GM21576 (cell line): ENCODE data around the gene TMEM59.
"Not testable (repeated sequence)": the region's sequence is repeated elsewhere in the genome, so short reads cannot be mapped to it uniquely, and the experiment has no call there.

Experiments
- ATAC-seq: cut with Tn5 transposase; IDR thresholded peaks from one replicate; pipeline ENCODE4 v1.9.1; 2021; ENCODE audit warnings: mild to moderate bottlenecking, moderate library complexity; ENCODE audit not compliant: unreplicated experiment

Gene TMEM59, protein sequence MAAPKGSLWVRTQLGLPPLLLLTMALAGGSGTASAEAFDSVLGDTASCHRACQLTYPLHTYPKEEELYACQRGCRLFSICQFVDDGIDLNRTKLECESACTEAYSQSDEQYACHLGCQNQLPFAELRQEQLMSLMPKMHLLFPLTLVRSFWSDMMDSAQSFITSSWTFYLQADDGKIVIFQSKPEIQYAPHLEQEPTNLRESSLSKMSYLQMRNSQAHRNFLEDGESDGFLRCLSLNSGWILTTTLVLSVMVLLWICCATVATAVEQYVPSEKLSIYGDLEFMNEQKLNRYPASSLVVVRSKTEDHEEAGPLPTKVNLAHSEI

DNA sequence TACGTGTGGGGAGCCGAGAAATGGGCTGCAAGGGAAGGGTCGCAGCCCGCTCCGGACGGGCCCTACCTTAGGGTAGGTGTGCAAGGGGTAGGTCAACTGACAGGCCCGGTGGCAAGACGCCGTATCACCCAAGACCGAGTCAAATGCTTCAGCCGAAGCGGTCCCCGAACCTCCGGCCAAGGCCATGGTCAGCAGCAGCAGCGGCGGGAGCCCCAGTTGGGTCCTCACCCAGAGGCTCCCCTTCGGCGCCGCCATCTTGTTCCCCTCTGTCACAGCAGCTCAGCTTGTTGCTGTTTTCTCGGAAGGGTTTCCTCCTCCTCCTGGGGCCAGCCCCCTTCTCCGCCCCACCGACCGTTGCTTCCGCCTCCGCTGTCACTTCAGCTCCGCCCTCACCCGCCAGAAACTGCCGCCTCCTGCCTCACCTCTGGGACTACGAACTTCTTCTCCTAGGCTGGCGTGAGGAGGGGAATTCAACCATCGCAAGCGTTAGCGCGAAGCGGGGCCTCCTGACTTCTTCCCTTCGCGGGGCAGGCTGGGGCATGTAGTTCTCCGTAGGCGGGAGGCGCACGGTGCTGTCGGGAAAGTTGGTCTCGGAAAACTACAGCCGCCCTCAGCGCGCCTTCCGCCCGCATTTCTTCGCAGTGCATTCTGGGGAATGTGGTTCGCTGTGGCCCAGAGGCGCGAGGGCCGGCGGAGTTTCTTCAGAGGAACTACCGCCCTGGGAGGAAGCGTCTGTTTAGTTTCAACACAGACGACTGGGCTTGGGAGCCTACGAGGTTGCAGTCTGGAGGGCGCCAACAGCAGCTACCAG lies at the start of gene TMEM59, which contains the start of gene TCEANC2:
TSS of gene TMEM59 (minus strand) at position 271 of the 811 bp plus-strand sequence. CDS start at position 255, 16 bp downstream.
TSS of gene TCEANC2 (plus strand) at position 675 of the 811 bp plus-strand sequence. CDS start 815 bp downstream, outside the sequence.
- ATAC-seq = peak; percentile 91

DNA sequence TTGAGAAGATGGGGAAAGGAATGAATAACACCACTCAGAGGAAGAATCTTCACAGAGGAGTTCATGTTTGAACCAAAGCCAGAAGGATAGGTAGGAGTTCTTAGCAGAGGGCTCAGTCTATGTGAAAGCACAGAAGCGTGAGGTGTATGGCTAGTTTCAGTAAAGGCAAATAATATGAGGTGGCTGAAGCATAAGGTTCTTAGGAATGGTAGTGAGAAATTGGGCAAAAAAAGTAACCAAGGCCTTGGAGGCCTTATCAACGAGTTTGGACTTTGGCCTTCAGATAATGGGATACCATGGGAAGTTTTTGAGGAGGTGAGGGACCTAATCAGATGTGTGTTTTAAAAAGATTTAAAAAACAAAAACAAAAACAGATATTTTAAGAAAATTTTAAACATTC lies 47.5 kb upstream of the TMEM59 start:
- no peak for ATAC-seq

DNA sequence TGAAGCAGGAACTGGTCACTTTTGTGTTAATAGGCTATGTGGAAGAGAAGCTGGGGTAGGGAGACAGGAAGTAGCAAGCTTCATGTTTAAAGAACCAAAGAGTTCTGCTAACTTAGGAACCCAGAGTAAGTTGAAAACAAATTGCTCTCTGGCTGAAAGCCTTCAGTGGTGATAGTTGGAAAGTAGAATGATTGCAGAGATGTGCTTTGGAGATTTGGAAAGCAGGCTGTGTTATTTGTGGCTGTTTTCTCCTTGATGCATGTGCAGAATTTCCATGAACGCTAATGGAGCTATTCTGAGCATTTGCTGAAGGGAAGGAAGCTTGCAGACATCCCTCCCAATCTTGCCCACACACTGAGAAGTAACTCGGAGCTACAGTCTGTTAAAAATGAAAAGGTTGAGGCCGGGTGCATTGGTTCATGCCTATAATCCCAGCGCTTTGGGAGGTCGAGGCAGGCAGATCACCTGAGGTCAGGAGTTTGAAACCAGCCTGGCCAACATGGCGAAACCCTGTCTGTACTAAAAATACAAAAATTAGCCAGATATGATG lies 46.1 kb upstream of the TMEM59 start:
- ATAC-seq = no peak

DNA sequence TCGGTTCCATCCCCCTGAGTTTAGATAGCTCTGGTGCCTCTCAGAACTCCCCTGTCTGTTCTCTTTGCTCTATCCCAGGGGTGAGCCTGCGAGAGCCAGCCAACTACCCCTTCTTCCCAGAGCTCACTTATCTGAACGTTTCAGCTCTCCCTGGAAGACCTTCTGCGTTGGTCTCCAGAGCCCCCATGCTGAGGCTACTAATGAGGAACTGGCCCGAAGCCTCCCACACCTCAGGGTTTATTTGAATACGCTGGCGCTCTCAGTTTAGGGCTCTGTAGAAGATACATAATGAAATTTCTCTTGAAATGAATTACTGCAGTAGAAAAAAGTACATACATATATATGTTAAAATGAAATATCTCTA lies 43.9 kb upstream of the TMEM59 start:
- ATAC-seq = no peak

DNA sequence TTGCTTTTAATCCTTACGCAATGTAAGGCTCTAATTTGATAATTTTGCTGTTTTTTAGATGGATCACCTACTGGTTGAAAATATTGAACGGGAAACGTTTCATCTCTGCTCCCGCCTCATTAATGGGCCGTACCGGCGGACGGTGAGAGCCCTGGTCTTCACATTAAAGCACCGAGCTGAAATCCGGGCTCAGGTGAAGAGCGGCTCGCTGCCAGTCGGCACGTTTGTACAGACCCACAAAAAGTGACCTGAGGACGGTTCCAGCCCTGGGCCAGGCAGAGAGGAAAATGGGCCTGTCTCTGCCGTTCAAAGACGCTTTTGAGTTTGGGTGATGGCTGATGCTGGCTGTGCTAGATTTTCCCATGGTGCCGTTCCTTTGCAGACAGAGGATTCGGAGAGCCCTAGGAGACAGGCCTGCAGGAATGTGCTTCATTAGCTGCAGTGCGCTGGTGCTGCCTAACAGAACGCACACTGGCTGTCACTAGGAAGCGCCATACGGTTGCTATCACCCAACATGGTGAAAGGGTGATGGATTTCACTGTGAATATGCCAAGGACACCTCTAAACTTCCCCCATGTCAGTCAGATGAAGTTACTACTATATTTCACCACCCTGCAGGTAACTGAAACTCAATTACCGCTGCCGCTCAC lies 43.3 kb upstream of the TMEM59 start:
- no peak for ATAC-seq

DNA sequence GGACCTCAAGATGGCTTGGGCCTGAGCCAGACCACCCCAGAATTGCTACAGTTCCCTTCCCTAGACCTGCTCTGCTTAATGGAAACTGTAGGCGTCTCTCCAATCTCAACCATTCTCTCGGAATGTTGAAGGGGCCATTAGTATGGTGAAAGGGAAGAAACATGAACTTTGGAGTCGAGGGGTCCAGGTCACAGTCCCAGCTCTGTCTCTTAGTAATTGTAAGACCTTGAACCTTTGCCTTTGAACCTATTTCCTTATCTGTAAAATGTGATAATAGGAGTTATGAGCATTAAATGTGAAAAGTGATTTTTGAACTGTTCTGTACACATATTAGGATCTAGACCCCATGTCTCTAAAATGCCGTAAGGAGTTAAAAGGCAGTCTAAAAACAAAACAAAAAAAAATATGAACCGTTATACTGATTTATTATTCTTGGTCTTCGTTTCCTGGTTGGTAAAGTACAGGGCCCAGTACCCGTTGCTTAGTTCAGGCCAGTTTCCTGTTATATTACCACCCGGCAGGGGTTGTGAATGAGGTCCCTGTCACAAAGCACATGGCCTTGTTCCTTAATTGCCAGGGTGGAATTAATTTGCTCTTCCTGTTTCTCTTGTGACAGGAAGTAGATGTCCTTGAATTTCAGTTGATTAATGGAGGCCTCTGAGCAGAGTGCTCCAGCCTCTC lies 42.7 kb upstream of the TMEM59 start:
- ATAC-seq = no peak

DNA sequence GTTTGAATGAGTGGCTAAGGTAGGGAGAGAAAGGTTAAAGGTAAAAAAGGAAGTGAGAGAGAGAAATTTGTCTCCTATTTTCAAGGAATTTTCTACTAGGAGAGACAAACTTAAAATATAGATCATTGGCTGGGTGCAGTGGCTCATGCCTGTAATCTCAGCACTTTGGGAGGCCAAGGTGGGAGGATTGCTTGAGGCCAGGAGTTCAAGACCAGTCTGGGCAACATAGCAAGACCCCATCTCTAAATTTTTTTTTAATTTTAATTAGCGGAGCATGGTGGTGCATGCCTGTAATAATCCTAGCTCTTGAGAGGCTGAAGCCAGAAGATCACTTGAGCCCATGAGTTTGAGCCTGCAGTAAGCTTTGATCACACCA lies 41.7 kb upstream of the TMEM59 start:
- ATAC-seq = not testable (repeated sequence)

DNA sequence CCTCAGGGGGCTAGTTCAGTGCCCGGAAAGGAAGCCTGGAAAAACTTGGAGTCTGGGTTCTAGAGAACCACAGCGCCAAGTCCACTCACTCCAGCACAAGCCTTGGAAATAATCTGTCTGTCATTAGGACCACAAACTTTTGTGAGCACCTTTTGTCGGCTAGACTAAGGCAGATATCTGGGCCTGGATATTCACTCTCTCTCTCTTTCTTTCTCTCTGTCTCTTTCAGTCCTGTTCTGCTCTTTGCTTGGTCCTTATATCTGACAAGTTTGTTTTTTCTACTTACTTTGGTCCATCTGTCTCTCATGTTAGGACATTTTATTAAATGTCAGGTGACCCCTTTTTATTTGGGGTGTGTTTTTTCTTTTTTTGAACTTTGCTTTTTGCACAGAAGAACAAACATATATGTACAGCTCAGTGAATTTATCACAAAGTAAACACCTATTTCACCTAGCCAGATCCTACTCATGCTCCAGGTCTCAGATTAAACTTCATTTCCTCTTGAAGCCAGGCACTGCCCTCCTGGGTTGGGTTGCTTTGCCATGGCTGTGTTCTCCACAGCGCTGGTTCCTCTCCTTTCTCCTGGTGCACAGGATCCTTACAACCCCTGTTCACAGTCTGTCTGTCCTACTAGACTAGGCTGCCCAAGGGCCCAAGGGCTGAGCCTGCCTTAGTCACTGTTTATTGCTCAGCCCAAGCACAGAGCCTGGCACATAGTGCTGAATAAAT lies 41.2 kb upstream of the TMEM59 start:
- ATAC-seq = no peak

DNA sequence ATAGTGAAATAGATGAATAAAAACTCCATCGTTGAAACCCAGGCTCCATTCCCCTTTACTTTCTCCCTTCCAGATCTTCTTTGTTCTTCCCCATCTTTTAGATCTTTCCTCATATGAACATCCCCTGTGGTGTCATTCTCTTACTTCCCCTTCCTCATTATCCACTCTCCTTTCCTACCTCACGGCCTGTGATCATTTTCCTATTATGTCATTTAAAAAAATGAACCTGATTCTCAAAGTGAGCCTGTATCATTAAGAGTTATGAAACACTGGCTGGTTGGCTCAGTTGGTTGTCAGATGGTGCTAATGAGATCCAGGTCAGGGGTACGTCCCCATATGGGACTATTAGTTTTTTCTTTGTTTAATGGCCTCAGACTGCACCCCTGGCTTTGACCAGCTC lies 38.7 kb upstream of the TMEM59 start:
- ATAC-seq = no peak

DNA sequence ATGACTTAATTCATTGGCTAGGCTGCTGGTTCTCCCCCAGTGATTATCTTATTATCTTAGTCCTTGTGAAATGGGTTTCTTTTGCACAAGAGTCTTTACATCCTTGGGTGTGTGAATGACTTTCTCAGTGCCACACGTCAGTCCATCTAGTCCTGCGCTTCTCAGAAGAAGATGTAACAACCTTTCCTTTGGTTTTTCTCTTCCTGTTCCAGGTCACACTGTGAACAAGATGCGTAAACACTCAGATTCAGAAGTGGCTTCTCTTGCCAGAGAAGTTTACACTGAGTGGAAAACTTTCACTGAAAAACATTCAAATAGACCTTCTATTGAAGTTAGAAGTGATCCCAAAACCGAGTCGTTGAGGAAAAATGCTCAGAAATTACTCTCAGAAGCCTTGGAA lies 35.4 kb upstream of the TMEM59 start:
- ATAC-seq = no peak

DNA sequence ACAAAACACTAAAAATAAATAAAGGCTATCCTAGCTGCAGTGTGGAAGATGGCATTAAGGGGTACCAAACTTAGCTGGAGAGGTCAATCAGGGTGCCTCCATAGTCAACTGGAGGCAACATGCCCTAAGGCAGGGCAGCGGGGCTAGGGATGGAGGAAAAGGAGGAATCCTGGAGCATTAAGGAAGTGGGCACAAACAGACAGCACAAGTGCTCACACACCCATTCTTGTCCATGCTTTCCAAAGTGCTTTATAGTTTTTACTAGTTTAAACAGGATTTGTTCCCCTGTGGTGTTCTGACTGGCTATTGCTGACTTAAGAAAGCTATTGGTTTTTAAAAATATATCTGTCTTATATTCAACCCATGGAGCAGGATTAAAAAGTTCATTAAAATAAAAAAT lies 33.8 kb upstream of the TMEM59 start:
- ATAC-seq = no peak

DNA sequence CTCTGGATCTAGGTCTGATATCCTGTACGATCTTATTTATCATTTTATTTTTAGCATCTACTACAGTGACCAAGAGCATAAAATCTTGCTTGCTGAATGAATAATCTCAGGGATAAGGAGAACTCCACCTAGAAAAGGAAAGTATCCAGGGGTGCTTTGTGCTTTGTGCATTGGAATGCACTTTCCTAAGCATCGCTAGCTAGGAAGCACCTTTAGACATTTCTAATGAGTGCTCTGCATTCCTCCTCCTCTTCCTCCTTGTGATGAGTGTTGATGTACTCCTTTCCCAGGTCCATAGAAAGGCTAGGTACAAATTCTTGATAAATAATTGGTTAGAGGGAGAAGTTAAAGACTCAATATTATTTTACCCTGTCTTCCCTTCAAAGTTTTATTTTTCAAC lies 31.8 kb upstream of the TMEM59 start:
- no peak for ATAC-seq

DNA sequence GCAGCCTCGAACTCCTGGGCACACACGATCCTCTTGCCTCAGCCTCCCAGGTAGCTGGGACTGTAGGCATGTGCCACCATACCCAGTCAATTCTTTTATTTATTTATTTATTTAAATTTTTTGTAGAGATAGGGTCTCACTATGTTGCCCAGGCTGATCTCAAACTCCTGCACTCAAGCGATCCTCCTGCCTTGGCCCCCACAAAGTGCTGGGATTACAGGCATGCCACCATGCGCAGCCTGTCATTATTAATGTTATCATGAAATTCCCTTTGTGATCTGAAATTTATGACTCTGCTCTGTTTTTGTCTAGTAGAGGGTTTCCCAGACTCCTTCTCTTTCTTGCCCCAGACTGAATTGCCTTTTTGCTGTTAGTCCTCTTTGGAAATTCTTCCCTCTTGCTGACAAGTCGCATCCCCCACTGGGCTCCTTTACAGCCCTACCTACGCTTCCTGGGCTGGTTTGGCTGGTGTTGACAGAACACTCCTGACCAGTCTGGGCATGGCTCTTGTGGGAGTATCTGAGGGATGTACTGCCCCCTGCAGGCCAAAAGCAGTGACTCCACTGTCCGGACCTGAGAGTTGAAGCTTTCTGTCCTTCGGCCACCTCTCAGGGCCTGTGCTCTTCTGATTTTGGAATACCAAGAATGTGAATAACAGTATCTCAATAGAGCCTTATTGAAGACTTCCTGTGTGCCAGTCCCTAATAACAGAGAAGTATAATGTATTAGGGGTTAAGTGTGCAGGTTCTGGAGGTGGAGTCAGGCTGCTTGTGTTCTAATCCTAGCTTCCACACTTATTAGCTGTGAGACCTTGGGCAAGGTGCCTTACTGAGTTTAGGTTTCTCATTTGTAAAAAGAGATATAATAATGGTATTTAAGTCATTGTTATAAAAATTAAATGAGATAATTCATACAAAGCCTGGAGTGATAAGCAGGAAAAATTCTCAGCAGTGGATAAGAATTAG lies 28.6 kb upstream of the TMEM59 start:
- ATAC-seq = peak; percentile 80

DNA sequence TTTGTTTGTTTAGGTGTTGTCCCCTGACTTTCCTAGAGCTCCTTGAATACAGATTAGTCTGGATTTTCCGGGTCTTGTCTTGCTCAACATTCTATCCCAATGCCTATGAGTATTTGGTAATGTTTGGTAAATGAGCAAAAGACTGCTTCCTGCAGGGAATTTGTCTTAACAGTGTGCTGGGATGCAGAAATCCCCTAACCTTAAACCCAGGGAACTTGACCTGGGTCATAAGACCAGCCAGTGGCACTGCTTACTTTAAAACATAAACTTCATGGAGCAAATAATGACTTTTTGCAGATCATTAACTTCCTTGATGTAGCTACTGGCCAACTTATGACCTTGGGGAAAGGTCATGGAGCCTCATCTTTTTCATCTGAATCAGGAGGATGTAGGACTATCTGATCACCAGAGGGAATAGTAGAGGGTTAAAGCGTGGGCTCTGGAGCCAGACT lies 27.6 kb upstream of the TMEM59 start:
- no peak for ATAC-seq

DNA sequence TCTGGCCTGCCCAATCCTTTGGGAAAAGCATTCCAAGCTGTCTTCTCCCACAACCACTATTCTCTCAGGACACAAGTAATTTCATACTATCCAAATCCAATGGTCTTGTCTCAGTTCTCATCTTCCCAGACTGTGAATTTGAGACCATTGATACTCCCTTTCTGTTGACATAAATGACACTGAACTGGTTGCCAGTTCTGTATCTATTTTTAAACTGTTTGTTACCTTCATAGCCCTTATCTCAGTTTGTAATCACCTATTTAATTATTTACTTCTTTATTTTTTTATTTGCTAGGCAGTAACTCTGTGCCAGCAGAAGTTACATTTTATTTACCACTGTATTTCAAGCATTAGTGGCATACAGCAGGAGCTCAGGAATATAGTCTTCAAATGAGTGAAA lies 24.4 kb upstream of the TMEM59 start:
- ATAC-seq = no peak

DNA sequence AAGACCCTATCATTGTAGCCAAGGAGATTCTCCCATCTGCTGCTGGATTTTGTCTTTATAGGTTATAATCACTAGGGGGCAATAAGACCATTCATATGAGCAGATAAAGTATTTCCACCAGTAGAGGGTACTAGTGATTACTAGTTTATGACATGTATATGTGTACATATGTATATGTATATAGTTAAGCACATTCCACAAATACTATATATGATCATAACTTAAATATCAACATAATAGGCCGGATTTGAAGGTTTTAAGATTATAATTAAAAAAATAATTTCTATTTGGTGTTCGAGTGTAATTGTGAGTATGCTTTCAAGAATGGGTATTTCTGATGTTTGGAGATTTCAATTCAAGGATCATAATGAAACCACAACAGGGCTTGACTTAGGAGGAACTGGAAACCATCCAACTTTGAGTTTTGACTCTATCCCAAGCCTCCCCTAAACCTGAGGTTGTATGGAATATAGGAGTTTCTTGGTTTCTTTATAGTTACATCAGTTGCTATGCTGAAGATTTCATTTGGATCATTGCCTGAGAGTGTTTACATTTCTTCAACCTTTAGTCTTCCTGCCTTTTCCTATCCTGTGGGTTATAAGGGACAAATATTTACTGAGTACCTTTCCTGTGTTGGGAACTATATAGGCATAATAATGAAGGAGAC lies 17.3 kb upstream of the TMEM59 start:
- ATAC-seq = peak; percentile 72

DNA sequence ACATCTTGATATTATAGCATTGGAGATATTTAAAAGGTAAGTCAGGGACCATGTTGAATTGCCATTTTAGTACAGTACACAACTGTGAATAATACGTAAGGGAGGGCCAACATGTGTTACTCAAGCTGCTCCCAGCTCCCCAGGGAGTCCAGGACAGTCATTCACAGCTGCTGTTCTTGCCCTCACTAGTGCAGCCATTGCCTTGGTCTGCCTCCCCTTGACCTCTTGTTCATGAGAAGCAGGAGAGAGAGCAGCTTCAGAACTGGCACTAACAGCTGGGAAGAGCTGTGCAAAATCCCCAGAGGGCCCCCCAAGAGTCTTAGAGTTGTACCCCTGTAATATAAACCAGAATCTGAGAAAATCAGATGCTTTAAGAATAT lies 16.8 kb upstream of the TMEM59 start:
- peak; percentile 24 for ATAC-seq

DNA sequence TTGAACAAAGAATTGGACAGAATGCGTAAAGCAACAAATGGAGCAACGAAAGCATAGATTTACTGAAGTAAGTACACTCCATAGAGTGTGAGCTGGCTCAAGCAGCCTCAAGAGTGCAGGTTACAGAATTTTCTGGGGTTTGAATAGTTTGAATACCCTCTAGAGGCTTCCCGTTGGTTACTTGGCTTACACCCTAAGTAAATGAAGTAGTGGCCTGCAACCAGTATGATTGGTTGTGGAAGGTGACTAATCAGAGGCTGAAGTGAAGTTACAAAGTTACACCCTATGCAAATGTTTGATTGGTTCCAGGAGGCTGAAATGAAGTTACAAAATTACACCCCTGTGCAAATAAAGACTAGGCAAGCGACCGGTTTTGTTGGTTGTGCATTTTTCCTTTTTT lies 11.3 kb upstream of the TMEM59 start:
- ATAC-seq = no peak

DNA sequence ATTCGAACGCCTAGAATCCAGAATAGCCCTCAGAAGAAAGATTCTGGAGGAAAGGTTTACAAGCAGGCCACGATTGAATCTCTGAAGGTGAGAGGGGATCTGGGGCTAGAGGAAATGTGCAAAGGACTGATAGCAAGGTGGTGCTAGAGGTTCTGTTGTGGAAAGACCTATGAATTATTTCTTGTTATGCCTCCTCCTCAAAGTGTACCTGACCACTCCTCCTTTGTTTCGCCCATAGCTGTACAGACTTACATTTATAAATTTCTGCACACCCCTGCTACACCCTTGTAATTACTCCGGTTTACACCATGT lies 1.4 kb upstream of the TMEM59 start:
- ATAC-seq = no peak
